Neutrophil (primary cell): ENCODE data around the gene ENOSF1.

Experiments used
- H3K27ac ChIP-seq: fragments of 200-600 bp; sonication (generic); 2 replicates; pipeline ENCODE4 v1.5.1; 2016; ENCODE audit warnings: mild to moderate bottlenecking, moderate library complexity
- H3K27me3 ChIP-seq: fragments of 200-600 bp; sonication (generic); 2 replicates; pipeline ENCODE4 v1.6.0; 2016; ENCODE audit warnings: mild to moderate bottlenecking
- H3K36me3 ChIP-seq: fragments of 200-600 bp; sonication (generic); 2 replicates; pipeline ENCODE4 v1.5.1; 2017
- H3K4me1 ChIP-seq, 2 experiments: fragments of 200-600 bp in 1 of 2; sonication (generic) in 1 of 2; 1 replicate in 1 of 2; 2 replicates in 1 of 2; pipeline versions ENCODE4 v1.5.1 to v1.6.1; 2013 to 2016; ENCODE audit warnings: low read depth in 1 of 2, low read length in 1 of 2, mild to moderate bottlenecking in 1 of 2, moderate library complexity in 1 of 2; ENCODE audit not compliant: control insufficient read depth in 1 of 2, insufficient read depth in 1 of 2
- H3K4me3 ChIP-seq, 2 experiments: fragments of 200-600 bp in 1 of 2; sonication (generic) in 1 of 2; 1 replicate in 1 of 2; 2 replicates in 1 of 2; pipeline ENCODE4 v1.5.1; 2013 to 2016; ENCODE audit warnings: low read depth in 1 of 2, low read length in 1 of 2, mild to moderate bottlenecking in 1 of 2, moderate library complexity in 1 of 2
- H3K9me3 ChIP-seq: fragments of 200-600 bp; sonication (generic); 2 replicates; pipeline ENCODE4 v1.5.1; 2016
- TF ChIP-seq, protein P1 (sequence below): fragments of 200-600 bp; sonication (generic); IDR thresholded peaks from 2 replicates; pipeline ENCODE4 v1.5.1; 2016; ENCODE audit warnings: antibody characterized with exemption

The ENOSF1 gene

DNA sequence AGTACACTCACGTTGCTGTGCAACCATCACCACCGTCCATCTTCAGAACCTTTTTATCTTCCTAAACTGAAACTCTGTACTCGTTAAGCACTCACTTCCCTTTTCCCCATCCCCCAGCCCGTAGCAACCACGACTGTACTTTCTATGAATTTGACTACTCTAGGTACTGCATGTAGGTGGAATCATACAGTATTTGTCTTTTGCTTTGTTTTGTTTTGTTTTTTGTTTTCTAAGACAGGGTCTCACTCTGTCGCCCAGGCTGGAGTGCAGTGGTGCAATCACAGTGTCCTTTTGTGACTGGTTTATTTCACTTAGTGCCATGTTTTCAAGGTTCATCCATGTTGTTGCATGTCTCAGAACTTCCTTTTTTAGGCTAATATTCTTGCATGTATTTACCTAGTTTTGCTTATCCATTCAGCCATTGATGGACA, 62.0 kb downstream of the ENOSF1 start:
- TF ChIP-seq, protein P1, sequence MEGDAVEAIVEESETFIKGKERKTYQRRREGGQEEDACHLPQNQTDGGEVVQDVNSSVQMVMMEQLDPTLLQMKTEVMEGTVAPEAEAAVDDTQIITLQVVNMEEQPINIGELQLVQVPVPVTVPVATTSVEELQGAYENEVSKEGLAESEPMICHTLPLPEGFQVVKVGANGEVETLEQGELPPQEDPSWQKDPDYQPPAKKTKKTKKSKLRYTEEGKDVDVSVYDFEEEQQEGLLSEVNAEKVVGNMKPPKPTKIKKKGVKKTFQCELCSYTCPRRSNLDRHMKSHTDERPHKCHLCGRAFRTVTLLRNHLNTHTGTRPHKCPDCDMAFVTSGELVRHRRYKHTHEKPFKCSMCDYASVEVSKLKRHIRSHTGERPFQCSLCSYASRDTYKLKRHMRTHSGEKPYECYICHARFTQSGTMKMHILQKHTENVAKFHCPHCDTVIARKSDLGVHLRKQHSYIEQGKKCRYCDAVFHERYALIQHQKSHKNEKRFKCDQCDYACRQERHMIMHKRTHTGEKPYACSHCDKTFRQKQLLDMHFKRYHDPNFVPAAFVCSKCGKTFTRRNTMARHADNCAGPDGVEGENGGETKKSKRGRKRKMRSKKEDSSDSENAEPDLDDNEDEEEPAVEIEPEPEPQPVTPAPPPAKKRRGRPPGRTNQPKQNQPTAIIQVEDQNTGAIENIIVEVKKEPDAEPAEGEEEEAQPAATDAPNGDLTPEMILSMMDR = no peak
- Histone ChIP-seq H3K36me3 (no peaks in the 10 kb centered on the region), H3K4me1 (peaks cover 5 to 7% of the 10 kb centered on the region in 2 experiments), H3K4me3 (no peak overlapping the region), H3K27ac (no peak overlapping the region), H3K9me3 (no peaks in the 10 kb centered on the region), H3K27me3 (no peaks in the 10 kb centered on the region)

DNA sequence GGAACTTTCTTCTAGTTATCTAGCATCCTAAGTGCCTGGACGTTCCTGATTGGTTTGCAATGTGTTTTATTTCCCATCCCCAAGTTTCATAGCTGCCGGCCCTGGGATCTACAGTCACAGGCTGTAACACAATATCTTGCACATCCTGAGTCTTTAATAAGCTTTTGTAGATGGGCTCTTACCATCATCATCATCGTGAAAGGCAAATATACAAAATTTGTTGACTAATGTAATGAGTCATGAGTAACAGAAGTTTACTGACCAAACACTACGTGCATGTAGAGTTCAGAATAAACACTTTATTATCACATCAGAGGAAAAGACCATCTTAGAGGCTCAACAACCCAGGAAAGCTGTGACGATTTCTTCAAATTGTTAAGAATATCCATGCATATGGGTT, 63.1 kb downstream of the ENOSF1 start:
- no peaks in the 10 kb centered on the region for H3K9me3 ChIP-seq
- no peaks in the 10 kb centered on the region for H3K36me3 ChIP-seq
- no peak overlapping the region for H3K4me3 ChIP-seq
- peaks cover 5 to 7% of the 10 kb centered on the region in 2 experiments for H3K4me1 ChIP-seq
- H3K27ac ChIP-seq = no peak overlapping the region
- no peaks in the 10 kb centered on the region for H3K27me3 ChIP-seq
- TF ChIP-seq, protein P1 = no peak

DNA sequence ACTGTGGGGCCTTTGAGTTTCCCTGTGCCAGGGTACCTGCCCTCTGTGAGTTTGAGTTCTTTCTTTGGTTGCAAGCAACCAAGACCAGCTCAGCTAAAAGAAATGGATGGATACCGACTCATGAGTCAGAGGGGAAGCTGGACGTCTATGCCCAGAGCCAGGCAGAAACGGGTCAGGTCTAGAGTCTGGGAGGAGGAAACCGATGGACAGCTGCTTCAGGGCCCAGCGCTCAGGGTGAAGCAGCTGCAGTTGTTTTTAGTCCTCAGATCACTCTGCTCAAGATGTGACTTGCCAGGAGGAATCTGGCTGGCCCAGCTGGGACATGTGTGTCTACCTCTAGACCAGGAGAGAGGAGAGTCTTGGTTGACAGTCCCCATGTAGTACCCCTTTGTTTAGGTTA, 65.1 kb downstream of the ENOSF1 start:
- Histone ChIP-seq H3K27me3 (peaks cover 11% of the 10 kb centered on the region), H3K36me3 (no peaks in the 10 kb centered on the region), H3K4me1 (peaks cover 5% of the 10 kb centered on the region in 2 experiments), H3K9me3 (no peaks in the 10 kb centered on the region), H3K27ac (no peak overlapping the region), H3K4me3 (no peak overlapping the region)
- TF ChIP-seq, protein P1 = no peak

DNA sequence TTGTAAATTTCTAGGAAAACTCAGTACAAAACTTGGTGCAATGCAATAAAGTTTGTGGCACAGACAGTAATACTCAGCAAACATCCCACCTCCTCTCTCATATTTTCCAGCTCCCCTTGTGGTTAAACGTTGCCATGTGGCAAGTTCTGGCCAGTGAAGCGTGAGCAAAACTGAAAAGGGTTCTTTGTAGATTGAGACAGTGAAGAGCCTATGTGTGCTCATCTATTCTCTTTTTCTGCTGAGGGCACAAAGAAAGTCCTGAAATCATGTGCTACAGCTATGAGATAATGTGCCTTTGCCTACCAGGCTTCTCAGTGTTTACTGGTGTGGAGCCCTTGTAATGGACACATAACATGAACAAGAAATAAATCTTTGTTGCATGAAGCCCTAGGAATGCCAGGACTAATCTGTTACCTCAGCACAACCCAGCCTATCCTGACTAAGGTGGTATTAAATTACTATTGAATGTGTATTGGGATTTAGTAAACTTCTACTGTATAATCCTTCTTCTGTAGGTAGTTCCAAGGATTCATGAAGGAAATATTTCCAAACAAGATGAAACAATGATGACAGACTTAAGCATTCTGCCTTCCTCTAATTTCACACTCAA, 67.9 kb downstream of the ENOSF1 start:
- Histone ChIP-seq H3K9me3 (no peaks in the 10 kb centered on the region), H3K4me3 (no peak overlapping the region), H3K27me3 (peaks cover 11% of the 10 kb centered on the region), H3K4me1 (no peaks in the 10 kb centered on the region), H3K36me3 (no peaks in the 10 kb centered on the region), H3K27ac (no peak overlapping the region)
- TF ChIP-seq, protein P1 = no peak

DNA sequence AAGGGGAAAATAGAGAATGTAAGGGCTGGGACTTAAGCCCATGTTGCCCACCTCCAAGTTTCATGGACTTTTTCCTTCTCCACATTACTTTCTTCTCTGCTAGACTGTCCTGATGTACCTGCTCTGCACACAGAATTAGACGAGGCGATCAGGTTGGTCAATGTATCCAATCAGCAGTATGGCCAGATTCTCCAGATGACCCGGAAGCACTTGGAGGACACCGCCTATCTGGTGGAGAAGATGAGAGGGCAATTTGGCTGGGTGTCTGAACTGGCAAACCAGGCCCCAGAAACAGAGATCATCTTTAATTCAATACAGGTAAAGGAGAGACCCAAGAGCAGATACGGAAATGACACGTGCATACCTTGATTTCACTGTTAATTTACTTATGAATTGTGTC, 71.2 kb downstream of the ENOSF1 start:
- Histone ChIP-seq H3K27me3 (peaks cover 11% of the 10 kb centered on the region), H3K4me3 (no peak overlapping the region), H3K9me3 (no peaks in the 10 kb centered on the region), H3K36me3 (no peaks in the 10 kb centered on the region), H3K4me1 (no peaks in the 10 kb centered on the region), H3K27ac (no peak overlapping the region)
- TF ChIP-seq, protein P1 = no peak
